Body of pancreas (tissue), 4 donors: ENCODE measurements around the gene FILIP1L.

Source experiments
- CTCF ChIP-seq, 7 experiments: fragments of 450-650 bp in 4 of 7; fragments of 200-600 bp in 3 of 7; sonication (generic) in 3 of 7; IDR thresholded peaks; one replicate each; pipeline ENCODE4 v1.5.1; 2016 to 2019; ENCODE audit warnings: antibody characterized with exemption in 7 of 7
- POLR2A ChIP-seq, 3 donors: fragments of 450-650 bp; IDR thresholded peaks; one replicate each; pipeline ENCODE4 v1.6.1; 2016; ENCODE audit warnings: antibody characterized with exemption in 3 of 3, mild to moderate bottlenecking in 2 of 3

DNA sequence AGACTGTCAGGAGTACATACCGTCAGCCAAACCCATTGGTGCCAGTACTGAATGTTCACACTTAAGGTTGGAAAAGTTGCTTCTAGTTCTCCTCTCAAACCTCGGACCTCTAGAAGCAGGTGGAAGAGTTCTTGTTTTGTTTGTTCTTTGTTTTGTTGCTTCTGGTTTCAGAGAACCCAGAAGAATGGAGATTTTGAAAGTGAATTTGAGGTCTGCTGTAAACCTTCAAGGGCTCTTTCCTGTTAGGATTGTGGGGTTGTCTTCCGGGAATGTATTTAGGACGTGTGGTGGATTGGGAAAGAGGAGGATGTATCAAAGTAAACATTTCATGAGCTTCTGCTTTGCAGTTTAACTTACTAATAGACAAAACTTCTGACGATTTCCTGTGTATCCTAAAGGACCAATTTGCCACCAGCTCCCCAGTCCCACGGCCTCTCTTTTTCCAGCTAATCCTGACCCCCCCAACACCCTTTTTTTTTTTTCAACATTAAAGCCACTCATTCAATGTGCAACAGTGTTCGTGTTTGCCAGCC, 50.3 kb downstream of the FILIP1L start:
- TF ChIP-seq CTCF (IDR thresholded peaks at IDR 0.05): no peak
- TF ChIP-seq POLR2A (IDR thresholded peaks at IDR 0.05): no peak
